Measurements from ENCODE around the gene RASD1. TPM values are rescaled to one million over a fixed set of nuclear protein-coding genes. Genes with fewer than 3 reads are reported as not detected.

The RASD1 gene
- total and polyA plus RNA-seq, 2 experiments from 2014 or later, result 3.6 to 3.7 TPM

DNA sequence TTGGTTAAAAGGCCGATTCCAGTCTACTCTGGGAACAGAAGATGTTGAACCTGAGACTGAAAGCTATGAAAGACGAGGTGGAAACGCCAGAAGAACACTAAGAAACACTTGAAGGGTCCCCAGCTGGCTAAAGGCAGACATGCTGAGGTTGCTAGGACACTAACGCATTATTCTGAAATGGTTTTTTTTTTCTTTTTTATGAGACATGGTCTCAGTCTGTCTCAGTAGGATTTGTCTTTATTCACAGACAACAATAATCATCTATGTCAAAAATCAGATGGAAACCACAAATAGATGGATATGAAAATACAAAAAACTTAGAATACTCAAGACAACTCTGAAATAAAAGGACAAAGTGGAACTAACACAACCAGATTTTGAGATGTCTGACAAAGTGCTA, 35.0 kb upstream of the RASD1 start:
- TF ChIP-seq NANOG (IDR thresholded peaks at IDR 0.05; ENCODE audit: borderline replicate concordance), result no peak
- TF ChIP-seq STAT1 (IDR thresholded peaks at IDR 0.05; ENCODE audit: unreplicated experiment), result no peak
- TF ChIP-seq ZNF114 (CRISPR knock-in tag; IDR thresholded peaks at IDR 0.05), result no peak
- no peak for TF ChIP-seq JUNB (IDR thresholded peaks at IDR 0.05; ENCODE audit: unreplicated experiment)
- no peak for TF ChIP-seq CREB1 (CRISPR knock-in tag; IDR thresholded peaks at IDR 0.05; ENCODE audit: low read depth)
- TF ChIP-seq EZH2 (IDR thresholded peaks at IDR 0.05; ENCODE audit: low read depth, unreplicated experiment), result no peak
- no peak for TF ChIP-seq EZH2phosphoT487 (IDR thresholded peaks at IDR 0.05; ENCODE audit: unreplicated experiment)
- TF ChIP-seq, protein P1, sequence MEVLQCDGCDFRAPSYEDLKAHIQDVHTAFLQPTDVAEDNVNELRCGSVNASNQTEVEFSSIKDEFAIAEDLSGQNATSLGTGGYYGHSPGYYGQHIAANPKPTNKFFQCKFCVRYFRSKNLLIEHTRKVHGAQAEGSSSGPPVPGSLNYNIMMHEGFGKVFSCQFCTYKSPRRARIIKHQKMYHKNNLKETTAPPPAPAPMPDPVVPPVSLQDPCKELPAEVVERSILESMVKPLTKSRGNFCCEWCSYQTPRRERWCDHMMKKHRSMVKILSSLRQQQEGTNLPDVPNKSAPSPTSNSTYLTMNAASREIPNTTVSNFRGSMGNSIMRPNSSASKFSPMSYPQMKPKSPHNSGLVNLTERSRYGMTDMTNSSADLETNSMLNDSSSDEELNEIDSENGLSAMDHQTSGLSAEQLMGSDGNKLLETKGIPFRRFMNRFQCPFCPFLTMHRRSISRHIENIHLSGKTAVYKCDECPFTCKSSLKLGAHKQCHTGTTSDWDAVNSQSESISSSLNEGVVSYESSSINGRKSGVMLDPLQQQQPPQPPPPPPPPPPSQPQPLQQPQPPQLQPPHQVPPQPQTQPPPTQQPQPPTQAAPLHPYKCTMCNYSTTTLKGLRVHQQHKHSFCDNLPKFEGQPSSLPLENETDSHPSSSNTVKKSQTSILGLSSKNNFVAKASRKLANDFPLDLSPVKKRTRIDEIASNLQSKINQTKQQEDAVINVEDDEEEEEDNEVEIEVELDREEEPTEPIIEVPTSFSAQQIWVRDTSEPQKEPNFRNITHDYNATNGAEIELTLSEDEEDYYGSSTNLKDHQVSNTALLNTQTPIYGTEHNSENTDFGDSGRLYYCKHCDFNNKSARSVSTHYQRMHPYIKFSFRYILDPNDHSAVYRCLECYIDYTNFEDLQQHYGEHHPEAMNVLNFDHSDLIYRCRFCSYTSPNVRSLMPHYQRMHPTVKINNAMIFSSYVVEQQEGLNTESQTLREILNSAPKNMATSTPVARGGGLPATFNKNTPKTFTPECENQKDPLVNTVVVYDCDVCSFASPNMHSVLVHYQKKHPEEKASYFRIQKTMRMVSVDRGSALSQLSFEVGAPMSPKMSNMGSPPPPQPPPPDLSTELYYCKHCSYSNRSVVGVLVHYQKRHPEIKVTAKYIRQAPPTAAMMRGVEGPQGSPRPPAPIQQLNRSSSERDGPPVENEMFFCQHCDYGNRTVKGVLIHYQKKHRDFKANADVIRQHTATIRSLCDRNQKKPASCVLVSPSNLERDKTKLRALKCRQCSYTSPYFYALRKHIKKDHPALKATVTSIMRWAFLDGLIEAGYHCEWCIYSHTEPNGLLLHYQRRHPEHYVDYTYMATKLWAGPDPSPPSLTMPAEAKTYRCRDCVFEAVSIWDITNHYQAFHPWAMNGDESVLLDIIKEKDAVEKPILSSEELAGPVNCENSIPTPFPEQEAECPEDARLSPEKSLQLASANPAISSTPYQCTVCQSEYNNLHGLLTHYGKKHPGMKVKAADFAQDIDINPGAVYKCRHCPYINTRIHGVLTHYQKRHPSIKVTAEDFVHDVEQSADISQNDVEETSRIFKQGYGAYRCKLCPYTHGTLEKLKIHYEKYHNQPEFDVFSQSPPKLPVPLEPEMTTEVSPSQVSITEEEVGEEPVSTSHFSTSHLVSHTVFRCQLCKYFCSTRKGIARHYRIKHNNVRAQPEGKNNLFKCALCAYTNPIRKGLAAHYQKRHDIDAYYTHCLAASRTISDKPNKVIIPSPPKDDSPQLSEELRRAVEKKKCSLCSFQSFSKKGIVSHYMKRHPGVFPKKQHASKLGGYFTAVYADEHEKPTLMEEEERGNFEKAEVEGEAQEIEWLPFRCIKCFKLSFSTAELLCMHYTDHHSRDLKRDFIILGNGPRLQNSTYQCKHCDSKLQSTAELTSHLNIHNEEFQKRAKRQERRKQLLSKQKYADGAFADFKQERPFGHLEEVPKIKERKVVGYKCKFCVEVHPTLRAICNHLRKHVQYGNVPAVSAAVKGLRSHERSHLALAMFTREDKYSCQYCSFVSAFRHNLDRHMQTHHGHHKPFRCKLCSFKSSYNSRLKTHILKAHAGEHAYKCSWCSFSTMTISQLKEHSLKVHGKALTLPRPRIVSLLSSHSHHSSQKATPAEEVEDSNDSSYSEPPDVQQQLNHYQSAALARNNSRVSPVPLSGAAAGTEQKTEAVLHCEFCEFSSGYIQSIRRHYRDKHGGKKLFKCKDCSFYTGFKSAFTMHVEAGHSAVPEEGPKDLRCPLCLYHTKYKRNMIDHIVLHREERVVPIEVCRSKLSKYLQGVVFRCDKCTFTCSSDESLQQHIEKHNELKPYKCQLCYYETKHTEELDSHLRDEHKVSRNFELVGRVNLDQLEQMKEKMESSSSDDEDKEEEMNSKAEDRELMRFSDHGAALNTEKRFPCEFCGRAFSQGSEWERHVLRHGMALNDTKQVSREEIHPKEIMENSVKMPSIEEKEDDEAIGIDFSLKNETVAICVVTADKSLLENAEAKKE (CRISPR knock-in tag; IDR thresholded peaks at IDR 0.05), result no peak
- TF ChIP-seq, protein P2, sequence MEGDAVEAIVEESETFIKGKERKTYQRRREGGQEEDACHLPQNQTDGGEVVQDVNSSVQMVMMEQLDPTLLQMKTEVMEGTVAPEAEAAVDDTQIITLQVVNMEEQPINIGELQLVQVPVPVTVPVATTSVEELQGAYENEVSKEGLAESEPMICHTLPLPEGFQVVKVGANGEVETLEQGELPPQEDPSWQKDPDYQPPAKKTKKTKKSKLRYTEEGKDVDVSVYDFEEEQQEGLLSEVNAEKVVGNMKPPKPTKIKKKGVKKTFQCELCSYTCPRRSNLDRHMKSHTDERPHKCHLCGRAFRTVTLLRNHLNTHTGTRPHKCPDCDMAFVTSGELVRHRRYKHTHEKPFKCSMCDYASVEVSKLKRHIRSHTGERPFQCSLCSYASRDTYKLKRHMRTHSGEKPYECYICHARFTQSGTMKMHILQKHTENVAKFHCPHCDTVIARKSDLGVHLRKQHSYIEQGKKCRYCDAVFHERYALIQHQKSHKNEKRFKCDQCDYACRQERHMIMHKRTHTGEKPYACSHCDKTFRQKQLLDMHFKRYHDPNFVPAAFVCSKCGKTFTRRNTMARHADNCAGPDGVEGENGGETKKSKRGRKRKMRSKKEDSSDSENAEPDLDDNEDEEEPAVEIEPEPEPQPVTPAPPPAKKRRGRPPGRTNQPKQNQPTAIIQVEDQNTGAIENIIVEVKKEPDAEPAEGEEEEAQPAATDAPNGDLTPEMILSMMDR (conservative IDR thresholded peaks at IDR 0.05; ENCODE audit: low read depth in 2 of 2), result no peak
- TF ChIP-seq POLR2AphosphoS5 (IDR thresholded peaks at IDR 0.05; ENCODE audit: low read depth), result no peak
- TF ChIP-seq, protein P3, sequence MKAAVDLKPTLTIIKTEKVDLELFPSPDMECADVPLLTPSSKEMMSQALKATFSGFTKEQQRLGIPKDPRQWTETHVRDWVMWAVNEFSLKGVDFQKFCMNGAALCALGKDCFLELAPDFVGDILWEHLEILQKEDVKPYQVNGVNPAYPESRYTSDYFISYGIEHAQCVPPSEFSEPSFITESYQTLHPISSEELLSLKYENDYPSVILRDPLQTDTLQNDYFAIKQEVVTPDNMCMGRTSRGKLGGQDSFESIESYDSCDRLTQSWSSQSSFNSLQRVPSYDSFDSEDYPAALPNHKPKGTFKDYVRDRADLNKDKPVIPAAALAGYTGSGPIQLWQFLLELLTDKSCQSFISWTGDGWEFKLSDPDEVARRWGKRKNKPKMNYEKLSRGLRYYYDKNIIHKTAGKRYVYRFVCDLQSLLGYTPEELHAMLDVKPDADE (IDR thresholded peaks at IDR 0.05), result no peak
- TF ChIP-seq, protein P4, sequence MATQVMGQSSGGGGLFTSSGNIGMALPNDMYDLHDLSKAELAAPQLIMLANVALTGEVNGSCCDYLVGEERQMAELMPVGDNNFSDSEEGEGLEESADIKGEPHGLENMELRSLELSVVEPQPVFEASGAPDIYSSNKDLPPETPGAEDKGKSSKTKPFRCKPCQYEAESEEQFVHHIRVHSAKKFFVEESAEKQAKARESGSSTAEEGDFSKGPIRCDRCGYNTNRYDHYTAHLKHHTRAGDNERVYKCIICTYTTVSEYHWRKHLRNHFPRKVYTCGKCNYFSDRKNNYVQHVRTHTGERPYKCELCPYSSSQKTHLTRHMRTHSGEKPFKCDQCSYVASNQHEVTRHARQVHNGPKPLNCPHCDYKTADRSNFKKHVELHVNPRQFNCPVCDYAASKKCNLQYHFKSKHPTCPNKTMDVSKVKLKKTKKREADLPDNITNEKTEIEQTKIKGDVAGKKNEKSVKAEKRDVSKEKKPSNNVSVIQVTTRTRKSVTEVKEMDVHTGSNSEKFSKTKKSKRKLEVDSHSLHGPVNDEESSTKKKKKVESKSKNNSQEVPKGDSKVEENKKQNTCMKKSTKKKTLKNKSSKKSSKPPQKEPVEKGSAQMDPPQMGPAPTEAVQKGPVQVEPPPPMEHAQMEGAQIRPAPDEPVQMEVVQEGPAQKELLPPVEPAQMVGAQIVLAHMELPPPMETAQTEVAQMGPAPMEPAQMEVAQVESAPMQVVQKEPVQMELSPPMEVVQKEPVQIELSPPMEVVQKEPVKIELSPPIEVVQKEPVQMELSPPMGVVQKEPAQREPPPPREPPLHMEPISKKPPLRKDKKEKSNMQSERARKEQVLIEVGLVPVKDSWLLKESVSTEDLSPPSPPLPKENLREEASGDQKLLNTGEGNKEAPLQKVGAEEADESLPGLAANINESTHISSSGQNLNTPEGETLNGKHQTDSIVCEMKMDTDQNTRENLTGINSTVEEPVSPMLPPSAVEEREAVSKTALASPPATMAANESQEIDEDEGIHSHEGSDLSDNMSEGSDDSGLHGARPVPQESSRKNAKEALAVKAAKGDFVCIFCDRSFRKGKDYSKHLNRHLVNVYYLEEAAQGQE (IDR thresholded peaks at IDR 0.05; ENCODE audit: unreplicated experiment), result no peak
- no peak for TF ChIP-seq ZNF331 (CRISPR knock-in tag; IDR thresholded peaks at IDR 0.05; ENCODE audit: low read depth)
- Histone ChIP-seq H3K27me3 (ENCODE audit: insufficient read depth) (no peaks in the 10 kb centered on the region), H3K4me2 (no peak overlapping the region), H3K27ac (ENCODE audit: low read depth) (no peak overlapping the region), H3K36me3 (ENCODE audit: insufficient read depth) (no peaks in the 10 kb centered on the region), H2AFZ (no peak overlapping the region), H3K79me2 (replicated peaks; ENCODE audit: insufficient read depth) (no peaks in the 10 kb centered on the region), H4K20me1 (replicated peaks; ENCODE audit: insufficient read depth) (no peaks in the 10 kb centered on the region), H3F3A (replicated peaks; ENCODE audit: low read depth) (no peaks in the 10 kb centered on the region), H3K4me3 (no peak overlapping the region), H3K4me1 (ENCODE audit: insufficient read depth) (no peaks in the 10 kb centered on the region), H3K9me2 (ENCODE audit: insufficient read depth) (no peaks in the 10 kb centered on the region)
- H3K27me3 Mint-ChIP-seq (ENCODE audit: insufficient read depth, low read depth, poor library complexity), result peaks cover 11% of the 10 kb centered on the region
- no peak for DNase-seq (ENCODE audit: low spot score)
- no peak overlapping the region for H3K27ac Mint-ChIP-seq
- no peak for ATAC-seq
- H3K9me3 Mint-ChIP-seq, result no peaks in the 10 kb centered on the region
- H3K4me3 Mint-ChIP-seq, result no peak overlapping the region
- H3K4me1 Mint-ChIP-seq, result peaks cover 4% of the 10 kb centered on the region; the same call in 1 of the 3 replicates
- H3K36me3 Mint-ChIP-seq (ENCODE audit: low read depth), result no peaks in the 10 kb centered on the region; the same call in 2 of the 3 replicates
